Stimulated activated naive CD8-positive, alpha-beta T cell treated with anti-CD3 and anti-CD28 coated beads, Interleukin-15, Interleukin-2, amounts not matched to agents 100 U/mL and 50 U/mL, for 24 hours (primary cell): ENCODE results near the gene RNPC3.
"Not testable (repeated sequence)": the region's sequence is repeated elsewhere in the genome, so short reads cannot be mapped to it uniquely, and the experiment has no call there.

Source experiments
- ATAC-seq: fragments of 150-1000 bp; cut with Tn5 transposase; one replicate; pipeline ENCODE4 v1.10.0; 2021
- DNase-seq: peaks from one replicate; pipeline ENCODE4 v3.0.0; 2021

RNPC3 gene

DNA sequence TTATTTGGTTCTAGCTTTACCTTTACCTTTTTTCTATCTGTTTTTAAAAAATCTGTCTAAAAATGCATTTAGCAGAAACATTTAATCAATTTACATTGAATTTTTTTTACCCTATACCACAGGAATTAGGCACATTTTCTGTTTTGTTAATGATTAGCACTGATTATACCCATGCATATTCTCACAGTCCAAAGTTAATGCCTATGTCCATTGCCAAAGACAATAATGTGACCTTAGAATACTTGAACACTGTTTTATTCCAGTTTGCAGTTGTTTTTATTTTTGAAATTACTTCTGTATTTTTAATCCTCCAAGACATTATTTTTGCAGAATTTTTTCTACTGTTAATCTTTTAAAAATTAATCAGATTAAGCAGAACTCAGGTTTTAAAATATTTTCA, 34.9 kb downstream of the RNPC3 start:
- no peak for ATAC-seq

DNA sequence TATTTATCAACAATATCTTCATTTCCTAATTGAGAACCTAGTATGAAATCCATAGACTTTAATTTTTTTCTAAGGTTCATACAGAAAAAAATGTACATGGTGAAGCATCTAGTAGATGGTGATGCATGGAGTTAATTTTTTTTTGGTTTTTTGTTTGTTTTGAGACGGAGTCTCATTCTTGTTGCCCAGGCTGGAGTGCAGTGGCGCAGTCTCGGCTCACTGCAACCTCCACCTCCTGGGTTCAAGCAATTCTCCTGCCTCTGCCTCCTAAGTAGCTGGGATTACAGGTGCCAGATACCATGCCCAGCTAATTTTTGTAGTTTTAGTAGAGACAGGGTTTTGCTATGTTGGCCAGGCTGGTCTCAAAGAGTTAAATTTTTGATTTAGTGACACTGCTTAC, 35.6 kb downstream of the RNPC3 start:
- ATAC-seq = not testable (repeated sequence)

More for the DNA sequence above, 34.9 kb downstream of the RNPC3 start:
- DNase-seq = no peak

DNA sequence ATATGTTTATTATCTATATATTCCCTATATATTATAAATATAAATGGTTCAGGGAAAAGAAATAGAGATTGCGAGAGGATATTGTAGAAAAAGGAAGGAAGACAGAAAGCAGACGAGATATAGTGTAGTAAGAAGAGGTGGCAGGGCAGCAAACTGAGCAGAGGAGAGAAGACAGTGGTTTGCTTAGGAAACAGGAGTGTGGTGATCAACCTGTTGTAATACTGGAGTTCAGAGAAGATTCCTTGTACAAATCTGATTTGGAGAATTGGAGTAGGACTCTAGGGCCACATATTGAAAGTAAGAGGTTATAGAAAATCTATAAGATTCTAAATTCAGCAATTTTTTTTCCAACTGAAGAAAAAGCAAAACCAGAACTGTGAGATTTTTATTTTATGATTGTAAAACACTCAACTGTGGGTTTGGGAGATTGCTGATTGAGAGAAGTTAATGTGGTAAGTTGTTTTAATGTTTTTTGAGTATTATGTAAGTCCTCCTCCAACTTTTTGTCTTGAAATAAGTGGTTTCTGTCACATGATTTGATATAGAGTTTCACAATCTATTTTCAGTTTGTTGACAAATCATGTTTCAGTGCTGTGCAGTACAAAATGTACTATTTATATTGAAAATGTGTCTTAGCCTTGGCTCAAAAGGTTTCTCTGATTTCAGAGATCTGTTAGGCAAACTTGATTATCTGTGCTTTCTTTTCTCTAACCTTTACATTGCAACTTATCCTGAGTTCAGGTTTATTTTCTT, 36.3 kb downstream of the RNPC3 start:
- ATAC-seq (no peak), DNase-seq (no peak)

More for the DNA sequence above, 35.6 kb downstream of the RNPC3 start:
- DNase-seq = not testable (repeated sequence)

DNA sequence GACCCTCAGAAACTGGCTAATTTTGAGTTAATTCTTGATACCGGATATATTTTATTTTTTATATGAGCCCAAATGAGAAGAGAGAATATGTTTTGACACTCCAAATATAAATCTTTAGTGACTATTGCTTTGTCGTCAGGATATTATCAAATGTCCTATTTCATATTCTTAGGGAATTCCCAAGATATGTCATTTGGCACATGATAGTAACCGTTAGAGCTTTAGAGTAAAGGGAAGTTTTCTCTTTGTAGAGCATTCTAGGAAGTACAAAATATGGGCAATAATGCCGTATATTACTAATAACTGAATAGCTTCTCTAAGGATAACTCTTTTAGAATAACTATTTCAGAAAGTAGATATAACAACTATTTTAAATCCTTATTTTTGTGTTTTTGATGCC, 37.6 kb downstream of the RNPC3 start:
- ATAC-seq = no peak
- DNase-seq = no peak

DNA sequence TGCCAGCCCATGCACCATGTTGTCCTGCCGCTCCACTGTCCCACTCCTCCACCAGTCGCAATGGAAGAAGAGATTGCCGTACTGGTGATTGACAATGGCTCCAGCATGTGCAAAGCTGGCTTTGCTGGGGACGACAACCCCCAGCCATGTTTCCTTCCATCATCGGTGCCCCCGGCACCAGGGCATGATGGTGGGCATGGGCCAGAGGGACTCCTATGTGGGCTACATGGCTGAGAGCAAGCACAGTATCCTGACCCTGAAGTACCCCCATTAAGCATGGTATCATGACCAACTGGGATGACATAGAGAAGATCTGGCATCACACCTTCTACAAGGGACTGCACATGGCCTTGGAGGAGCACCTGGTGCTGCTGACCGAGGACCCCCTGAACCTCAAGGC, 44.0 kb downstream of the RNPC3 start:
- no peak for ATAC-seq
- DNase-seq = no peak

DNA sequence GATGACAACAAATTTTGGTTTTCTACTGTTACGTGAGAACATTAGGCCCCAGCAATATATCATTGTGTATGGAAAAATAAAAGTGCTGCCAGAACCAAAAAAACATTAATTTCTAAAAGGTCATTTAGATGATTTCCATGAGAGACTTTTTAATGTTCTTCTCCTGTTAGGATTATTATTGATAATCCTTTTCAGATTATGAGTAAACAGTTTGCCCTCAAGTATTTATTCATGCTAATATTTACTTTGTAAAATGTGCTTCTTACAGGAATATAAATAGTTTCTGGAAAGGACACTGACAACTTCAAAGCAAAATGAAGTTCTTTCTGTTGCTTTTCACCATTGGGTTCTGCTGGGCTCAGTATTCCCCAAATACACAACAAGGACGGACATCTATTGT, 45.8 kb downstream of the RNPC3 start, which contains the start of gene AMY2B:
Gene AMY2B, plus strand, starts transcription at position 301 of the 400 bp plus-strand sequence. Its CDS starts 14 bp downstream, at position 315.
- not testable (repeated sequence) for ATAC-seq, DNase-seq

DNA sequence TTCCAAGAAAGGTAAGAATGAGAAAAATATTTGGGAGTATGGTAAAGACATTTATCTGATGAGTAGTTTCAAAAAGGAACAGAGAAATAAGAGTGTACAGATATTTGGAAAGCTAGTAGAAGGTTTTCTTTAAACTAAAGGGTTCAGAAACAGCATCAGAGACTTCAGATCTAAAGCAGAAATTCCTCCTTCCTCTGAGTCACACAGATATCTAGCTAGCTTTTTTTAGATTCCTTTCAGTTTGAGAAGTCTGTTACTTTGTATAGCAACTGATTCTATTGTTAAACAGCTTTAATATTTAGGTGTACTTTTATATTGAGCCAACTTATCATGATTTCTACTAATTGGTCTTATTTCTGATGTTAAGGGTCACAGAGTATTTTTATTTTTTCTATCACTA, 50.6 kb downstream of the RNPC3 start:
- DNase-seq (no peak), ATAC-seq (no peak)

DNA sequence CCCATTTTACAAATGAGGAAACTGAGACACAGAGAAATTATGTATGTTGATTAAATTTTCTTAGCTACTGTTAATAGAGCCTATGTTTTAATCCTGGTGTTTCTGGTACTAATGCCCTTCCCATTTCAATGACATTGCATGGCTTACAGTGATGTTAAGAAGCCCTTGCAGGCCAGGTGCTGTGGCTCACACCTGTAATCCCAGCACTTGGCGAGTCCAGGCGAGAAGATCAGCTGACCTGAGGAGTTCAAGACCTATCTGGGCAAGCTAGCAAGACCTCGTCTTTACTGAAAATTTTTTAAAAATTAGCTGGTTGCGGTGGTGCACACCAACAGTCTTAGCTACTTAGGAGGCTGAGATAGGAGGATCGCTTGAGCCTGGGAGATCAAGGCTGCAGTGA, 51.3 kb downstream of the RNPC3 start:
- not testable (repeated sequence) for ATAC-seq, DNase-seq

DNA sequence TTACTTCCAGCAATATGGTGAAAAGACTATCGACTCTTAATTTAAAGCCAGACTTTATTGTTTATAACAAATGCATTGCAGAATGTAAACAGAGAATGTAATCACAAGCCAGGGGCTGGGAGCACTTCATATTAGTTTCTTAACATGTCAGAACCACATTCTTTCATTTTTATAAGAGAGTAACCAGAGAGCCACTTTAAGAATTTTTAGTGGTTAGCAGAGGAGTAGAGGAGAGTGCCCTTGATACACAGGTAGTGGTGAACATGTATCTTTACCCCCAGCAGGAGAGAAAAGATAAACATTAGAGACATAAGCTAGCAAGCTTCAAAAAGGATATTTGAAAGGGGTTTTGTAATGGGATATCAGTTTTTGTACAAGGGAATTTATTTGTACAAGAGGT, 57.0 kb downstream of the RNPC3 start:
- DNase-seq (no peak), ATAC-seq (no peak)

DNA sequence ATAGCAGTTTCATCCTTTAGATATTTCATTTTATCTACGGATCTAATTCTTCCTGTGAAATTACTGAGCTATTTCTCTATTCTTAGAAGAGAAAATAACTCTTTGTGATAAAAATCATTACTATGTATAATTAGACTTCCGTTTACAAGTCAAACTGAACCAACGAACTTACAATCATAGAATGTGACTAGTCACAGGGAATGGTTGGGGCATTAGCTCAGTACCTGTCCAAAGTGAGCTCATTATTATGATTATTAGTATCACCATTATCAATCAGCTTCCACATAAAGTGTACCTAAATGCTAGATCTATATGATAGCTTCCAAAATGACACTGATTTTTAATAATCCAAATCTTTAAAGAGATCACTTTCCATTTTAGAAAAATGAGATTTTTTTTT, 58.4 kb downstream of the RNPC3 start:
- no peak for ATAC-seq
- DNase-seq = no peak

DNA sequence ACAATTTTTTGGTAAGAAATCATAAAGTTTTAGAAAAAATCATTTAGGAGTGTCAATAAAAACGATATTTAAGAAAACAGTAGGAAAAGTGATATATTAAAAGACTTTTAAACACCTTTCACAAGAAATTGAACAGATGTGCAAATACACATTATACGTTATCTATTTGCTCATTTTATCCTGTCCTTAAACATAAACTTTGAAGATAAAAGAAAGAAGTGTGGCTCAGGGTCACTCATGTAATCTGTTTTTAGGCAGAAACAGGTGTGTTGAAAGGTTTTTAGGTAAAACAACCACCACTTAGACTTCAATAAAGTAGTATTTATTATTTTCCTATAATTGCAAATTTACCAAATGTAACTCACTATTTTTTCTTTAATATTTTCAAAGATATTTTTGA, 59.0 kb downstream of the RNPC3 start:
- ATAC-seq = no peak
- no peak for DNase-seq

DNA sequence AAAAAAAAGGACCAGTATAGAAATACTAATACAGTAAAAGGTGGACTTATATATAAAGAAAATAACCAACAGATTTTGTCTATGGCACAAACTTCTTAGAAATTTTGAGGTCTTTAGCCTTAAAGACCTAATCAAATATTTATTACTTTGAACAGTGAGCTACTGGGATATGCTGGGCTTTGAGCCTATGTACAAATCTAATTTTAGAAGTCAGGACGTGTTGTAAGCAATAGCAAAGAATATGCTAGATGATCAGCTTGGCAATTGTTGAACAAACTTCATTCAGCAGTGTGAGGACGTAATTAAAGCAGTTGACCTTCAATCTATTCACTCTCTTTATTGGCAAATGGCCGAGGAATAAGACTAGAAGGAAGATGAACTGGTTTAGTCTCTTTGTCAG, 77.2 kb downstream of the RNPC3 start:
- not testable (repeated sequence) for DNase-seq, ATAC-seq
